Parathyroid adenoma (tissue), 2 donors: ENCODE results near the gene ATAD3A.
"Not testable (repeated sequence)": the region's sequence is repeated elsewhere in the genome, so short reads cannot be mapped to it uniquely, and the experiment has no call there.

Experiments
- H2AFZ ChIP-seq: fragments of 300-600 bp; sonication (generic); one replicate; pipeline ENCODE4 v1.7.0; 2017; ENCODE audit warnings: antibody characterized with exemption, mild to moderate bottlenecking
- H3K27ac ChIP-seq: fragments of 300-600 bp; sonication (generic); one replicate; pipeline ENCODE4 v1.7.0; 2017
- H3K27me3 ChIP-seq: fragments of 300-600 bp; sonication (generic); one replicate; pipeline ENCODE4 v1.7.0; 2017; ENCODE audit warnings: low read length; ENCODE audit not compliant: control insufficient read depth, insufficient read depth
- H3K36me3 ChIP-seq: fragments of 300-600 bp; sonication (generic); one replicate; pipeline ENCODE4 v1.7.0; 2017; ENCODE audit warnings: low read length; ENCODE audit not compliant: control insufficient read depth, insufficient read depth
- H3K4me1 ChIP-seq: fragments of 300-600 bp; sonication (generic); one replicate; pipeline ENCODE4 v1.7.0; 2017; ENCODE audit warnings: control low read depth
- H3K4me2 ChIP-seq: fragments of 300-600 bp; sonication (generic); one replicate; pipeline ENCODE4 v1.7.0; 2017; ENCODE audit warnings: low read length
- H3K4me3 ChIP-seq: fragments of 300-600 bp; sonication (generic); one replicate; pipeline ENCODE4 v1.7.0; 2017; ENCODE audit warnings: low read depth, low read length
- H3K79me2 ChIP-seq: fragments of 300-600 bp; sonication (generic); one replicate; pipeline ENCODE4 v1.7.0; 2017; ENCODE audit warnings: control low read depth
- H3K9ac ChIP-seq: fragments of 300-600 bp; sonication (generic); one replicate; pipeline ENCODE4 v1.7.0; 2017; ENCODE audit warnings: mild to moderate bottlenecking
- H3K9me3 ChIP-seq: fragments of 300-600 bp; sonication (generic); one replicate; pipeline ENCODE4 v1.7.0; 2017; ENCODE audit warnings: low read length; ENCODE audit not compliant: control insufficient read depth
- TF ChIP-seq, protein P1 (sequence below): fragments of 300-600 bp; sonication (generic); IDR thresholded peaks from one replicate; pipeline ENCODE4 v1.7.0; 2017; ENCODE audit warnings: antibody characterized with exemption, mild to moderate bottlenecking
- donor health status: primary hyperparathyroidism.

Gene ATAD3A

DNA sequence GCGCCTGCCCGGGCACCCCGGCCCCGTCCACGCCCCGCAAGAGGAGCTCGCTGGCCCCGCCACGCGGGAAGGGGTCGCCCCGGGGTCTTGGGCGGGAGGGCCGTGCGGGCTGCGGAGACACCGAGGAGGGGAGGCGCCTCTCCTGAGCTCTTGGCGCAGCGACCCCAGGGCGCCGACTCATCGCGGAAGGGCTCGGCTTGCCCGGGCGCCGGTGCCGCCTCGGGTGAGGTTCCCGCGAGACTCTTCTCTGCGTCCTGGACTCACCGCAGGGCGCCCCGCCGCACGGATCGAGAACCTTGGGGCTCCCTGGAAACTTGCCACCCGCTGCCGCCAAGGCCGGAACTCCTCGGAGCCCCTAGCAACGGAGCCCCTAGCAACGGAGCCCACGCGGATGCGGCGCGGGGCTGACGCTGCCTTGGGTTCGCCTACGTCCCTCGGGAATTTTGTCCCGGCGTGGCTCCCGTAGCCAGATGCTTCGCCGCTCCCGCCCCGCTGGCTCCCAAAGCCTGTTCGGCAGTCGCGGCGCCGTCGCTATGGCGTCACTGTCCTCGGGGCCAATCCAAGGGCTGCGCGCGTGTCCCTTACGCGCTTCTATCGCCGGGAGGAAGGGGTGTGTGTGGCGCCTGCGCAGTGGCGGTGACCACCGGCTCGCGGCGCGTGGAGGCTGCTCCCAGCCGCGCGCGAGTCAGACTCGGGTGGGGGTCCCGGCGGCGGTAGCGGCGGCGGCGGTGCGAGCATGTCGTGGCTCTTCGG lies at the start of gene ATAD3A:
ATAD3A (plus strand) TSS at position 630 of the 753 bp plus-strand sequence; CDS start at position 737, 107 bp downstream.
- peak within 1 kb of the TSS; percentile 97 for H3K4me2 ChIP-seq
- H3K27ac ChIP-seq = peak within 1 kb of the TSS; percentile 83

DNA sequence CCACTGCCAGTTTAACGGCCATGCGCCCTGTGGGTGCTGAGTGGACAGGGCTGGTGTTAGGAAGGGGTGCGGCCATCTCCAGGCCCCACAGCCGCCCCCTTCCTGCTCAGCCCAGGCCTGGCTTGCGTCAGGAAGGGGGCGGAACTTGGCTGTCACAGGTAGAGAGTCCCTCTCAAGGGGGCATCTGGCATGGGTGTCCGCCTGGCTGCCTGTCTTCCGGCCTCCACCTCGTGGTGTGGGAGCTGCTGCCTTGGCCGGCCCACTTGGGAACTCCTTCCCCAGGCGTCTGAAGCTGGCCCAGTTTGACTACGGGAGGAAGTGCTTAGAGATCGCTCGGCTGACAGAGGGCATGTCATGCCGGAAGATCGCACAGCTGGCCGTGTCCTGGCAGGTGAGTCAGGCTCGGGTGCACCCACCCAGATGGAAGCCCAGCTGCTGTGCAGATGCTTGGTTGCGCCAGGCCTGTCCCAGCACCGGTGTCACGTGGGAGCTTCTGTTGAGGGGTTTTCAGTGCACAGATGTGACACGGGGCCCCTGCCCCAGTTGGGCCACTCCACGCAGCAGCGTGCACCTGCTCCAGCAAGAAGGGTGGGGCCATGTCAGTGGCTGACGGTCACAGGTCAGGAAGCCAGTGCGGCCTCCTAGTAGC lies 49.5 kb upstream of the ATAD3A start:
- TF ChIP-seq, protein P1, sequence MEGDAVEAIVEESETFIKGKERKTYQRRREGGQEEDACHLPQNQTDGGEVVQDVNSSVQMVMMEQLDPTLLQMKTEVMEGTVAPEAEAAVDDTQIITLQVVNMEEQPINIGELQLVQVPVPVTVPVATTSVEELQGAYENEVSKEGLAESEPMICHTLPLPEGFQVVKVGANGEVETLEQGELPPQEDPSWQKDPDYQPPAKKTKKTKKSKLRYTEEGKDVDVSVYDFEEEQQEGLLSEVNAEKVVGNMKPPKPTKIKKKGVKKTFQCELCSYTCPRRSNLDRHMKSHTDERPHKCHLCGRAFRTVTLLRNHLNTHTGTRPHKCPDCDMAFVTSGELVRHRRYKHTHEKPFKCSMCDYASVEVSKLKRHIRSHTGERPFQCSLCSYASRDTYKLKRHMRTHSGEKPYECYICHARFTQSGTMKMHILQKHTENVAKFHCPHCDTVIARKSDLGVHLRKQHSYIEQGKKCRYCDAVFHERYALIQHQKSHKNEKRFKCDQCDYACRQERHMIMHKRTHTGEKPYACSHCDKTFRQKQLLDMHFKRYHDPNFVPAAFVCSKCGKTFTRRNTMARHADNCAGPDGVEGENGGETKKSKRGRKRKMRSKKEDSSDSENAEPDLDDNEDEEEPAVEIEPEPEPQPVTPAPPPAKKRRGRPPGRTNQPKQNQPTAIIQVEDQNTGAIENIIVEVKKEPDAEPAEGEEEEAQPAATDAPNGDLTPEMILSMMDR = no peak
- Histone ChIP-seq H3K79me2 (no peaks in the 10 kb centered on the region), H3K4me3 (no peak overlapping the region), H3K9me3 (no peaks in the 10 kb centered on the region), H3K36me3 (no peaks in the 10 kb centered on the region), H3K4me2 (no peak overlapping the region), H3K4me1 (no peaks in the 10 kb centered on the region), H3K9ac (no peak overlapping the region), H3K27me3 (no peaks in the 10 kb centered on the region), H2AFZ (no peak overlapping the region), H3K27ac (no peak overlapping the region)

More for the DNA sequence above, at the start of gene ATAD3A:
- peak within 1 kb of the TSS; percentile 81 for H2AFZ ChIP-seq
- H3K4me1 ChIP-seq = peaks cover 3% of the 10 kb centered on the region
- H3K9me3 ChIP-seq = no peaks in the 10 kb centered on the region
- no peaks in the 10 kb centered on the region for H3K27me3 ChIP-seq
- TF ChIP-seq, protein P1 = no peak
- H3K36me3 ChIP-seq = no peaks in the 10 kb centered on the region
- no peaks in the 10 kb centered on the region for H3K79me2 ChIP-seq
- H3K4me3 ChIP-seq = peak within 1 kb of the TSS; percentile 91
- no peak within 1 kb of the TSS for H3K9ac ChIP-seq

DNA sequence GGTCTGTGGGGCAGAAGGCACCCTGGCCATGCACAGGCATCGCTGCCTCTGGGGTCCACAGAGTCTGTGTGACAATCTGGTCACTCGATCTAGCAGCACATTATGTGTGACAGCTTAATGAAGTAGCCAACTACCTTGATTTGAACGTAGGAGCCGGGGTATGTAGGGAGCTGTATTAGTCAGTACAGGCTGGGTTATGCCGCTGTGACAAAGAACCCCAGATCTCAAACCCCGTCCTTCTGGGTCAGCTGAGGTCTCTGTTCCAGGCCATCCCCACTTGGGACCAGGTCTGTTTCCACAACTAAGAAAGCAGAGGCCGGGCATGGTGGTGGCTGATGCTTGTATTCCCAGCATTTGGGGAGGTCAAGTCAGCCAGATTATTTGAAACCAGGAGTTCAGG lies 48.6 kb upstream of the ATAD3A start:
- TF ChIP-seq, protein P1 = no peak
- H3K9me3 ChIP-seq = no peaks in the 10 kb centered on the region

DNA sequence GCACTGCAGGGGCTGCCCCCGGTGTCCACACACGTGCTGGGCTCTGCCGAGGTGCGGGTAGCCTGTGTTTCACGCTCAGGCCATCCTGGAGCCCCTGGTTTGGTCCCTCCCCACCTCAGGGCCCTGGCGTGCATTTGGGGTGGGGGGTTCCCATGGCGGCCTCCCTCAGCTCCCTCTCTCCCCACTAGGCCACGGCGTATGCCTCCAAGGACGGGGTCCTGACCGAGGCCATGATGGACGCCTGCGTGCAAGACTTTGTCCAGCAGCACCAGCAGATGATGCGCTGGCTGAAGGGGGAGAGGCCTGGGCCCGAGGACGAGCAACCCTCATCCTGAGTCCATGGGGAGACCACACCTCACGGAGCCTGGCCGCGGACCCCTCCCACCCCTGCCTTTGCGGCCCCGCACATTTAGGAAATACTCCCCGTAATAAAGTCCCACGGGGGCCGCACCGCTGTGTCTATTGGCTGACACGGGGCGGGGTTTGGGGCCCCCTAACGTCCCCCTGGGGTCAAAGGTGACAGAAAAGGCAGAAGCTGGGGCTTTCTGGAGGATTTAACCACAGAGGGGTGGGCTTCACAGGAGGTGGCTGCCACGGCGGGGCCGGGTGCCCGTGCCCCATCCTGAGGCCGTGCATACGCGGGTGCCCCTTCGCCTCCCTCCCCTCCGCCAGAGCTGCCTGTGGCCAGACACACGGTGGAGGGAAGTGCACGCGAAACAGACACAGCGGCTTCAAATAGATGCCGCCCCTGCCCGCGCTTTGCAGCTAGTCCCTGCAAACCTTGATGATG lies 43.6 kb upstream of the ATAD3A start:
- H3K27me3 ChIP-seq, H3K9ac ChIP-seq, H3K4me2 ChIP-seq, H2AFZ ChIP-seq, H3K4me1 ChIP-seq, H3K4me3 ChIP-seq, H3K27ac ChIP-seq, H3K9me3 ChIP-seq, H3K36me3 ChIP-seq, H3K79me2 ChIP-seq: not testable (repeated sequence)

More for the DNA sequence above, 48.6 kb upstream of the ATAD3A start:
- Histone ChIP-seq H3K27me3 (no peaks in the 10 kb centered on the region), H3K4me1 (no peaks in the 10 kb centered on the region), H3K36me3 (no peaks in the 10 kb centered on the region), H2AFZ (no peak overlapping the region), H3K79me2 (no peaks in the 10 kb centered on the region), H3K4me2 (no peak overlapping the region), H3K4me3 (no peak overlapping the region), H3K27ac (no peak overlapping the region), H3K9ac (no peak overlapping the region)
